Fibroblast of lung (primary cell): ENCODE results near the gene PSMA7. TPM values are rescaled to one million over a fixed set of nuclear protein-coding genes. Genes with fewer than 3 reads are reported as not detected.

Source experiments
- DNase-seq, 2 donors: peaks; one replicate each; pipeline versions ENCODE4 v3.0.0 to v3.0.0-alpha.2; 2010; ENCODE audit warnings: low read depth in 2 of 2
- H2AFZ ChIP-seq: 2 replicates; pipeline ENCODE4 v1.5.1; 2012; ENCODE audit warnings: low read length, control low read depth, inconsistent platforms
- H3K27ac ChIP-seq: 2 replicates; pipeline ENCODE4 v1.5.1; 2011; ENCODE audit warnings: low read length, control low read depth; ENCODE audit not compliant: insufficient read depth
- H3K27me3 ChIP-seq: 2 replicates; pipeline ENCODE4 v1.5.1; 2011; ENCODE audit warnings: mild to moderate bottlenecking, low read length; ENCODE audit not compliant: control insufficient read depth, insufficient read depth
- H3K36me3 ChIP-seq: 2 replicates; pipeline ENCODE4 v1.5.1; 2011; ENCODE audit warnings: low read length; ENCODE audit not compliant: control insufficient read depth, insufficient read depth
- H3K4me1 ChIP-seq: 2 replicates; pipeline ENCODE4 v1.5.1; 2011; ENCODE audit warnings: low read length; ENCODE audit not compliant: control insufficient read depth, insufficient read depth; ENCODE audit errors: extremely low read depth
- H3K4me2 ChIP-seq: 2 replicates; pipeline ENCODE4 v1.5.1; 2011; ENCODE audit warnings: low read length, control low read depth; ENCODE audit not compliant: insufficient read depth; ENCODE audit errors: extremely low read depth
- H3K4me3 ChIP-seq, 4 experiments: fragments of 200-600 bp in 1 of 4; sonication (generic) in 1 of 4; replicated peaks in 1 of 4; 2 replicates each; pipeline ENCODE4 v1.5.1; 2011 to 2016; ENCODE audit warnings: low read length in 4 of 4, low read depth in 3 of 4, mild to moderate bottlenecking in 3 of 4, control low read depth in 2 of 4, inconsistent platforms in 1 of 4, mixed read lengths in 1 of 4; ENCODE audit not compliant: insufficient read depth in 1 of 4; ENCODE audit errors: control extremely low read depth in 1 of 4
- H3K79me2 ChIP-seq: 2 replicates; pipeline ENCODE4 v1.5.1; 2012; ENCODE audit warnings: mild to moderate bottlenecking, low read length, inconsistent platforms; ENCODE audit not compliant: control insufficient read depth, insufficient read depth
- H3K9ac ChIP-seq: 2 replicates; pipeline ENCODE4 v1.5.1; 2011; ENCODE audit warnings: mild to moderate bottlenecking, low read length, control low read depth; ENCODE audit not compliant: insufficient read depth
- H3K9me3 ChIP-seq: 2 replicates; pipeline ENCODE4 v1.5.1; 2012; ENCODE audit warnings: low read depth, low read length; ENCODE audit not compliant: control insufficient read depth, insufficient read depth
- H4K20me1 ChIP-seq: 2 replicates; pipeline ENCODE4 v1.5.1; 2011; ENCODE audit warnings: low read length; ENCODE audit not compliant: control insufficient read depth, insufficient read depth; ENCODE audit errors: extremely low read depth
- CTCF ChIP-seq, 2 donors: IDR thresholded peaks in 1 of 2; conservative IDR thresholded peaks in 1 of 2; 1 replicate in 1 of 2; 2 replicates in 1 of 2; pipeline ENCODE4 v1.5.1; 2011 to 2012; ENCODE audit warnings: low read length in 2 of 2, control low read depth in 1 of 2, inconsistent platforms in 1 of 2, low read depth in 1 of 2, mild to moderate bottlenecking in 1 of 2
- EZH2 ChIP-seq: IDR thresholded peaks from 2 replicates; pipeline ENCODE4 v1.5.1; 2012; ENCODE audit warnings: low read length, control low read depth, mild to moderate bottlenecking; ENCODE audit errors: missing control alignments
- polyA plus RNA-seq, 2 donors: library from polyadenylated mRNA; depleted of rRNA in 1 of 2; stranded (reverse) in 1 of 2; unstranded in 1 of 2; fragments of >200 nt; gene quantifications; 2 replicates each; pipeline ENCODE4 v1.2.1, GENCODE V29; 2011 to 2012; ENCODE audit warnings: missing spikeins in 1 of 2
- total RNA-seq: library from RNA; depleted of rRNA; stranded (reverse); fragments of >200 nt; gene quantifications from 2 replicates; pipeline ENCODE4 v1.2.1, GENCODE V29; 2014

Gene PSMA7
- total and polyA plus RNA-seq, 2 donors (not counting 1 experiment from before 2014, with no cell fraction given) = 234 to 342 TPM

GRCh38 chr20:62103508-62104233 is 39.5 kb downstream of the PSMA7 start:
- no peak for DNase-seq
- no peak for TF ChIP-seq CTCF (conservative IDR thresholded peaks at IDR 0.05 in 1 of 2, IDR thresholded peaks at IDR 0.05 in 1 of 2; ENCODE audit: low read depth in 1 of 2, low read length in 2 of 2)
- TF ChIP-seq EZH2 = no peak
- H3K4me2 ChIP-seq = no peak overlapping the region
- no peak overlapping the region for H3K27ac ChIP-seq
- no peaks in the 10 kb centered on the region for H3K79me2 ChIP-seq
- H3K4me3 ChIP-seq = no peak overlapping the region
- no peaks in the 10 kb centered on the region for H3K36me3 ChIP-seq
- H4K20me1 ChIP-seq = no peaks in the 10 kb centered on the region
- no peak overlapping the region for H2AFZ ChIP-seq
- H3K4me1 ChIP-seq = no peaks in the 10 kb centered on the region
- H3K9me3 ChIP-seq = no peaks in the 10 kb centered on the region
- H3K27me3 ChIP-seq = no peaks in the 10 kb centered on the region
- no peak overlapping the region for H3K9ac ChIP-seq

- Histone ChIP-seq H3K27ac (no peak overlapping the region), H3K9me3 (no peaks in the 10 kb centered on the region), H3K4me1 (no peaks in the 10 kb centered on the region), H3K4me2 (no peak overlapping the region), H3K9ac (no peak overlapping the region), H3K4me3 (no peak overlapping the region), H4K20me1 (no peaks in the 10 kb centered on the region), H2AFZ (no peak overlapping the region), H3K27me3 (no peaks in the 10 kb centered on the region), H3K79me2 (no peaks in the 10 kb centered on the region), H3K36me3 (no peaks in the 10 kb centered on the region)
- TF ChIP-seq CTCF (conservative IDR thresholded peaks at IDR 0.05 in 1 of 2, IDR thresholded peaks at IDR 0.05 in 1 of 2; ENCODE audit: low read depth in 1 of 2, low read length in 2 of 2) = no peak
- no peak for TF ChIP-seq EZH2
- no peak for DNase-seq
Measured at GRCh38 chr20:62101078-62101477, 42.1 kb downstream of the PSMA7 start.

GRCh38 chr20:62097881-62098407 is 45.2 kb downstream of the PSMA7 start:
- no peaks in the 10 kb centered on the region for H3K9me3 ChIP-seq

More at GRCh38 chr20:62097881-62098407, 45.2 kb downstream of the PSMA7 start:
- no peaks in the 10 kb centered on the region for H3K4me1 ChIP-seq
- no peaks in the 10 kb centered on the region for H3K27me3 ChIP-seq
- H3K4me2 ChIP-seq = no peak overlapping the region
- H3K79me2 ChIP-seq = no peaks in the 10 kb centered on the region
- TF ChIP-seq CTCF (conservative IDR thresholded peaks at IDR 0.05 in 1 of 2, IDR thresholded peaks at IDR 0.05 in 1 of 2; ENCODE audit: low read depth in 1 of 2, low read length in 2 of 2) (no peak), EZH2 (no peak)
- H3K27ac ChIP-seq = no peak overlapping the region
- no peak for DNase-seq
- H3K4me3 ChIP-seq = no peak overlapping the region
- H2AFZ ChIP-seq = no peak overlapping the region
- no peak overlapping the region for H3K9ac ChIP-seq
- H3K36me3 ChIP-seq = no peaks in the 10 kb centered on the region
- no peaks in the 10 kb centered on the region for H4K20me1 ChIP-seq
